H9 (cell line): Measurements from ENCODE around the gene CTIF. TPM values are rescaled to one million over a fixed set of nuclear protein-coding genes. Genes with fewer than 3 reads are reported as not detected.

Experiments used
- DNase-seq: peaks from one replicate; pipeline ENCODE4 v3.0.0-alpha.2; 2017
- H2AFZ ChIP-seq: one replicate; pipeline ENCODE4 v1.6.1; 2013; ENCODE audit warnings: mild to moderate bottlenecking, low read length, control low read depth, moderate library complexity
- H2AK5ac ChIP-seq: 2 replicates; pipeline ENCODE4 v1.6.1; 2013; ENCODE audit warnings: low read length, control low read depth, mixed read lengths; ENCODE audit not compliant: insufficient read length
- H2BK120ac ChIP-seq: one replicate; pipeline ENCODE4 v1.6.1; 2013; ENCODE audit warnings: low read depth, mild to moderate bottlenecking, low read length, control low read depth, inconsistent platforms; ENCODE audit not compliant: poor library complexity, severe bottlenecking
- H2BK12ac ChIP-seq: 2 replicates; pipeline ENCODE4 v1.6.1; 2013; ENCODE audit warnings: low read length, control low read depth, mixed read lengths, low read depth; ENCODE audit not compliant: insufficient read length
- H2BK15ac ChIP-seq: 2 replicates; pipeline ENCODE4 v1.6.1; 2013; ENCODE audit warnings: low read depth, low read length, control low read depth
- H2BK20ac ChIP-seq: one replicate; pipeline ENCODE4 v1.6.1; 2013; ENCODE audit warnings: low read depth, mild to moderate bottlenecking, low read length, control low read depth, inconsistent platforms; ENCODE audit not compliant: poor library complexity, severe bottlenecking
- H2BK5ac ChIP-seq: 2 replicates; pipeline ENCODE4 v1.6.1; 2013; ENCODE audit warnings: low read length, control low read depth, mixed read lengths; ENCODE audit not compliant: insufficient read length
- H3K14ac ChIP-seq: 2 replicates; pipeline ENCODE4 v1.6.1; 2013; ENCODE audit warnings: low read length, control low read depth; ENCODE audit not compliant: insufficient read depth
- H3K18ac ChIP-seq: 2 replicates; pipeline ENCODE4 v1.6.1; 2013; ENCODE audit warnings: low read depth, mild to moderate bottlenecking, mixed read lengths, low read length, control low read depth; ENCODE audit not compliant: insufficient read length
- H3K23ac ChIP-seq: 2 replicates; pipeline ENCODE4 v1.6.1; 2013; ENCODE audit warnings: low read length, control low read depth, mixed read lengths, low read depth; ENCODE audit not compliant: insufficient read length
- H3K23me2 ChIP-seq: 2 replicates; pipeline ENCODE4 v1.6.1; 2013; ENCODE audit warnings: low read depth, mild to moderate bottlenecking, mixed read lengths, low read length, control low read depth; ENCODE audit not compliant: insufficient read length, poor library complexity, severe bottlenecking
- H3K27ac ChIP-seq: 2 replicates; pipeline ENCODE4 v1.5.1; 2013; ENCODE audit warnings: low read length, control low read depth, mixed read lengths, low read depth; ENCODE audit not compliant: insufficient read length
- H3K27me3 ChIP-seq: 2 replicates; pipeline ENCODE4 v1.6.1; 2013; ENCODE audit warnings: low read length, control low read depth, inconsistent platforms; ENCODE audit not compliant: insufficient read depth
- H3K4ac ChIP-seq: 2 replicates; pipeline ENCODE4 v1.6.1; 2013; ENCODE audit warnings: low read depth, mild to moderate bottlenecking, control low read depth, inconsistent platforms, low read length, moderate library complexity
- H3K4me1 ChIP-seq: 2 replicates; pipeline ENCODE4 v1.6.1; 2013; ENCODE audit warnings: low read length, control low read depth, inconsistent platforms; ENCODE audit not compliant: insufficient read depth
- H3K4me2 ChIP-seq: 2 replicates; pipeline ENCODE4 v1.6.1; 2013; ENCODE audit warnings: low read length, control low read depth, mixed read lengths; ENCODE audit not compliant: insufficient read length, insufficient read depth
- H3K56ac ChIP-seq: 2 replicates; pipeline ENCODE4 v1.6.1; 2013; ENCODE audit warnings: low read depth, mild to moderate bottlenecking, mixed read lengths, low read length, control low read depth; ENCODE audit not compliant: insufficient read length
- H3K79me1 ChIP-seq: 2 replicates; pipeline ENCODE4 v1.6.1; 2013; ENCODE audit warnings: low read depth, mild to moderate bottlenecking, moderate library complexity, low read length, control low read depth, inconsistent platforms; ENCODE audit not compliant: insufficient read depth, poor library complexity, severe bottlenecking
- H3K79me2 ChIP-seq: 2 replicates; pipeline ENCODE4 v1.6.1; 2013; ENCODE audit warnings: low read length, control low read depth, inconsistent platforms; ENCODE audit not compliant: insufficient read depth
- H3K9ac ChIP-seq: 2 replicates; pipeline ENCODE4 v1.6.1; 2013; ENCODE audit warnings: low read length, control low read depth, mixed read lengths; ENCODE audit not compliant: insufficient read length; ENCODE audit errors: extremely low read depth
- H3K9me3 ChIP-seq: one replicate; pipeline ENCODE4 v1.6.1; 2013; ENCODE audit warnings: low read depth, low read length, inconsistent platforms; ENCODE audit not compliant: control insufficient read depth
- H3T11ph ChIP-seq: one replicate; pipeline ENCODE4 v1.6.1; 2013; ENCODE audit warnings: mild to moderate bottlenecking, low read length, control low read depth, inconsistent platforms
- H4K20me1 ChIP-seq: one replicate; pipeline ENCODE4 v1.6.1; 2013; ENCODE audit not compliant: control insufficient read depth, insufficient read length, insufficient read depth
- H4K5ac ChIP-seq: 2 replicates; pipeline ENCODE4 v1.6.1; 2013; ENCODE audit warnings: low read depth, mild to moderate bottlenecking, mixed read lengths, low read length, control low read depth; ENCODE audit not compliant: insufficient read length
- H4K8ac ChIP-seq: replicated peaks from 2 replicates; pipeline ENCODE4 v1.6.1; 2013; ENCODE audit warnings: low read length, control low read depth, mixed read lengths, low read depth; ENCODE audit not compliant: insufficient read length
- H4K91ac ChIP-seq: 2 replicates; pipeline ENCODE4 v1.6.1; 2013; ENCODE audit warnings: low read depth, mild to moderate bottlenecking, moderate library complexity, mixed read lengths, low read length, control low read depth; ENCODE audit not compliant: insufficient read length
- H3K27ac Mint-ChIP-seq, 3 experiments: 2 replicates in 2 of 3; 3 replicates in 1 of 3; pipeline ENCODE4 v1.8.0; 2020 to 2021; ENCODE audit warnings: mixed read lengths in 3 of 3, mild to moderate bottlenecking in 1 of 3, moderate library complexity in 1 of 3
- H3K27me3 Mint-ChIP-seq: 2 replicates; pipeline ENCODE4 v1.8.0; 2021; ENCODE audit warnings: low read depth, mild to moderate bottlenecking, moderate library complexity, mixed read lengths
- H3K36me3 Mint-ChIP-seq, 3 experiments: 2 replicates in 2 of 3; 3 replicates in 1 of 3; pipeline ENCODE4 v1.8.0; 2020 to 2021; ENCODE audit warnings: low read depth in 3 of 3, mixed read lengths in 3 of 3; ENCODE audit not compliant: insufficient read depth in 1 of 3
- H3K4me1 Mint-ChIP-seq, 2 experiments: 2 replicates each; pipeline ENCODE4 v1.8.0; 2020; ENCODE audit warnings: mixed read lengths in 2 of 2
- H3K4me3 Mint-ChIP-seq, 2 experiments: 2 replicates in 1 of 2; 3 replicates in 1 of 2; pipeline ENCODE4 v1.8.0; 2020 to 2021; ENCODE audit warnings: mild to moderate bottlenecking in 2 of 2, mixed read lengths in 2 of 2, moderate library complexity in 1 of 2
- H3K9me3 Mint-ChIP-seq, 2 experiments: 2 replicates in 1 of 2; 3 replicates in 1 of 2; pipeline ENCODE4 v1.8.0; 2020; ENCODE audit warnings: mild to moderate bottlenecking in 2 of 2, mixed read lengths in 2 of 2, moderate library complexity in 1 of 2
- WGBS: extraction: QIAGEN DNeasy Blood & Tissue Kit; methylation state at CpG from one replicate; pipeline ENCODE4 v1.1.7; 2013; ENCODE audit warnings: missing lambda C conversion rate, low lambda C conversion rate, mixed read lengths; ENCODE audit not compliant: insufficient read length; ENCODE audit errors: extremely low coverage; 5-methylcytosine and 5-hydroxymethylcytosine counted together
- total RNA-seq: library from RNA; stranded (reverse); gene quantifications from 2 replicates; pipeline ENCODE4 v1.2.1, GENCODE V29; 2021
- TF ChIP-seq, protein P1 (sequence below): fragments of 200-600 bp; sonication (generic); conservative IDR thresholded peaks from 3 replicates; pipeline ENCODE4 v1.8.0; 2021; ENCODE audit warnings: antibody characterized with exemption, mild to moderate bottlenecking

CTIF gene
- total RNA-seq, 1 experiment from 2014 or later, result 15.8 TPM

DNA sequence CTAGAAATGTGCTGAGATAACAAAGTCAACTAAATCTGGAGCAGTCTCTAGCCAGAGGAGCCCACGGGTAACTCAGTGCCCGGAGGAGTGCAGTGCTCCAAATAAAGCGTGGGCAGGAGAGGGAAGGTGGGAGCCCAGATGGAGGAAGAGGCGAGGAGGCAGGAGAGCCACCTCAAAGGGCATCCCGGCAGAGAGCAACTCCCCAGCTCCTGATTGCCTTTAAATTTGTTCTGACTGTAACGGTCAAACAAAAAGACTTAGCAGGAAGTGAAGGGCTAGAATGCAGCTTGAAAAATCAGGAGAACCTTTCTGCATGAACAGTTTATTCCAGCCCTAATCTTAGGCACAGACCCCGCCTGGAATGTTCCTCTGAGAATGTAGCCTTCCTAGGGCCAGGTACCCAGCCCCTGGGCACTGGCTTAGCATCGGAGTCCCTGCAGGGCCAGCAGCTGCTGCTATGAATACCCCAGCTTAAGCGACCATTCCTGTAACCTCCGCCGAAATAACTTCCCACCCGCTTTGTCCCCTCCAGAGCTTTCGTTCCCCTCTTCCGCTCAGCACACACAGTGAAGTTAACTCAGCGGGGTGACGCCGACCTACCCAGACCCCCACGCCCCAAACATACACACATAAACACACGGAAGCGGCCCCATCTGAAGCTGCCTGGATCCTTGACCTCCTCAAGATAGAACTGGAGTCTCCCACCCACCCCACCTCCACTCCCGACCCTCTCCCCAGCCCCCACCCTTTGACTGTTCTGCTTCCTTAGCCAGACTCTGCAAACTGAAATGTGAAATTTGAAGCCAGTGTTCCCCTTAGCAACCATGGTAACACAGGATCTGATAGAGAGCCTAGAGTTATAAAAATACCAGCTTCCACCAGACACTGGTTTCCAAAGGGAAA, 288.7 kb downstream of the CTIF start:
- Histone ChIP-seq H3K79me1 (no peaks in the 10 kb centered on the region), H3K79me2 (no peaks in the 10 kb centered on the region), H2BK120ac (no peak overlapping the region), H3K4me1 (peaks cover 9% of the 10 kb centered on the region), H4K20me1 (no peaks in the 10 kb centered on the region), H3K9ac (no peak overlapping the region), H2AK5ac (no peak overlapping the region), H3T11ph (no peak overlapping the region), H3K18ac (no peak overlapping the region), H3K27ac (no peak overlapping the region), H2BK20ac (no peak overlapping the region), H3K4me2 (peak overlapping the region; percentile 27), H2AFZ (no peak overlapping the region), H3K27me3 (no peaks in the 10 kb centered on the region), H2BK12ac (peak overlapping the region; percentile 55), H4K5ac (no peak overlapping the region), H3K23ac (no peak overlapping the region), H3K4ac (no peak overlapping the region; the same call in 1 of the 2 replicates), H3K14ac (0 out of 2 replicates have a peak overlapping the region, but pooled peaks have one; percentile 42), H2BK5ac (no peak overlapping the region), H4K8ac (no peak overlapping the region), H3K56ac (no peak overlapping the region), H2BK15ac (no peak overlapping the region), H3K9me3 (no peaks in the 10 kb centered on the region), H3K23me2 (no peaks in the 10 kb centered on the region), H4K91ac (no peak overlapping the region)
- Mint-ChIP-seq H3K27ac (peak overlapping the region; percentile 18 to 95 (median 89); a peak in 6 of 7 replicates), H3K4me1 (peaks cover 43 to 52% of the 10 kb centered on the region in 2 experiments), H3K4me3 (peak overlapping the region; percentile 56 to 73), H3K27me3 (no peaks in the 10 kb centered on the region; the same call in none of the 2 replicates), H3K9me3 (peaks cover 5 to 8% of the 10 kb centered on the region in 2 experiments; a peak in 3 of 5 replicates), H3K36me3 (peaks cover 0 to 7% (median 0%) of the 10 kb centered on the region in 3 experiments; a peak in 4 of 7 replicates)
- TF ChIP-seq, protein P1, sequence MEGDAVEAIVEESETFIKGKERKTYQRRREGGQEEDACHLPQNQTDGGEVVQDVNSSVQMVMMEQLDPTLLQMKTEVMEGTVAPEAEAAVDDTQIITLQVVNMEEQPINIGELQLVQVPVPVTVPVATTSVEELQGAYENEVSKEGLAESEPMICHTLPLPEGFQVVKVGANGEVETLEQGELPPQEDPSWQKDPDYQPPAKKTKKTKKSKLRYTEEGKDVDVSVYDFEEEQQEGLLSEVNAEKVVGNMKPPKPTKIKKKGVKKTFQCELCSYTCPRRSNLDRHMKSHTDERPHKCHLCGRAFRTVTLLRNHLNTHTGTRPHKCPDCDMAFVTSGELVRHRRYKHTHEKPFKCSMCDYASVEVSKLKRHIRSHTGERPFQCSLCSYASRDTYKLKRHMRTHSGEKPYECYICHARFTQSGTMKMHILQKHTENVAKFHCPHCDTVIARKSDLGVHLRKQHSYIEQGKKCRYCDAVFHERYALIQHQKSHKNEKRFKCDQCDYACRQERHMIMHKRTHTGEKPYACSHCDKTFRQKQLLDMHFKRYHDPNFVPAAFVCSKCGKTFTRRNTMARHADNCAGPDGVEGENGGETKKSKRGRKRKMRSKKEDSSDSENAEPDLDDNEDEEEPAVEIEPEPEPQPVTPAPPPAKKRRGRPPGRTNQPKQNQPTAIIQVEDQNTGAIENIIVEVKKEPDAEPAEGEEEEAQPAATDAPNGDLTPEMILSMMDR, result no peak
- no CpG with 5 or more reads among the region's 21 CpGs for WGBS
- DNase-seq, result peak; percentile 74
